ENCODE data around the gene ARPC4.
"Not testable (repeated sequence)": the region's sequence is repeated elsewhere in the genome, so short reads cannot be mapped to it uniquely, and the experiment has no call there.

- TF ChIP-seq CTCF, POLR2A (IDR thresholded peaks at IDR 0.05): not testable (repeated sequence)
These were observed 59.0 kb downstream of the ARPC4 start for GRCh38 chr3:9851926-9852325.

All from heart left ventricle (tissue), 13 donors.